ENCODE results near the gene NDUFS3. TPM values are rescaled to one million over a fixed set of nuclear protein-coding genes. Genes with fewer than 3 reads are reported as not detected.
A peak's percentile ranks its signal among the peaks of the same experiment; 100 is the strongest.
"Not testable (repeated sequence)": the region's sequence is repeated elsewhere in the genome, so short reads cannot be mapped to it uniquely, and the experiment has no call there.

The NDUFS3 gene
- total and polyA plus RNA-seq, 2 of the 13 experiments (the other 11 are each of a cell fraction or from before 2014, with no cell fraction given), result 151 to 184 TPM

DNA sequence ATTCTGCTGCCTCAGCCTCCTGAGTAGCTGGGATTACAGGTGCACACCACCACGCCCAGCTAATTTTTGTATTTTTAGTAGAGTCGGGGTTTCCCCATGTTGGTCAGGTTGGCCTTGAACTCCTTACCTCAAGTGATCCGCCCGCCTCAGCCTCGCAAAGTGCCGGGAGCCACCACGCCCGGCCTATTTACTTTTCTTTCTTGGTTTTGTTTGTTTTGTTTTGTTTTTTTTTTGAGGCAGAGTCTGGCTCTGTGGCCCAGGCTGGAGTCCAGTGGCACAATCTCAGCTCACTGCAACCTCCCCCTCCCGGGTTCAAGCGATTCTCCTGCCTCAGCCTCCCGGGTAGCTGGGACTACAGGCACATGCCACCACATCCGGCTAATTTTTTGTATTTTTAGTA lies 21.9 kb upstream of the NDUFS3 start:
- intact Hi-C loops (cut with micrococcal nuclease; ENCODE audit: unreplicated experiment); H3K4me3 ChIP-seq (replicated peaks in 1 of 3; ENCODE audit: insufficient read depth in 1 of 3, low read depth in 2 of 3, low read length in 3 of 3); in situ Hi-C loops (cut with HindIII; ENCODE audit: extremely low pct_ligation_motif_present, low pct_unique_long_range_greater_than_20kb); H3K36me3 ChIP-seq (replicated peaks in 1 of 2; ENCODE audit: control insufficient read depth in 1 of 2, insufficient read depth in 2 of 2, low read length in 2 of 2); POLR2A ChIA-PET; ATAC-seq; H4K20me1 ChIP-seq (ENCODE audit: insufficient read depth, low read length); H2AFZ ChIP-seq (ENCODE audit: low read length); H3K9me3 ChIP-seq (ENCODE audit: low read length); H3K4me2 ChIP-seq (ENCODE audit: low read depth, low read length); BruUV-seq (replicated peaks); H3K27ac ChIP-seq (ENCODE audit: extremely low read length, insufficient read depth, low read length); DNase-seq (ENCODE audit: low spot score); H3K27me3 ChIP-seq (ENCODE audit: control insufficient read depth in 1 of 2, insufficient read depth in 2 of 2, low read length in 2 of 2); H3K9ac ChIP-seq (ENCODE audit: insufficient read depth, low read depth, low read length); H3K79me2 ChIP-seq (ENCODE audit: insufficient read depth, low read length); CTCF ChIA-PET (ENCODE audit: low intra/inter-chr PET ratio, low total read pairs); H3K4me1 ChIP-seq (ENCODE audit: insufficient read depth, low read length); FAIRE-seq; TF ChIP-seq SOX13, SOX6 (IDR thresholded peaks at IDR 0.05): not testable (repeated sequence)
- WGBS (ENCODE audit: low lambda C conversion rate), result 25% methylated on average over 12 of the region's 12 CpGs
- peak; percentile 74; the same call in 1 of the 2 replicates for TF ChIP-seq ZNF460 (CRISPR knock-in tag; IDR thresholded peaks at IDR 0.05; ENCODE audit: borderline replicate concordance)
- peak; percentile 40; the same call in 1 of the 2 replicates for TF ChIP-seq SALL1 (CRISPR knock-in tag; IDR thresholded peaks at IDR 0.05)
- peak; percentile 71 for TF ChIP-seq FOXA3 (CRISPR knock-in tag; IDR thresholded peaks at IDR 0.05)
- TF ChIP-seq BCL6 (CRISPR knock-in tag; IDR thresholded peaks at IDR 0.05), result peak; percentile 73
- TF ChIP-seq SOX13 (CRISPR knock-in tag; conservative IDR thresholded peaks at IDR 0.05 in 1 of 2, IDR thresholded peaks at IDR 0.05 in 1 of 2), result 0 out of 4 replicates have a peak, but pooled peaks of 1 of the 2 experiments have one; percentile 36
- TF ChIP-seq FOXA1 (IDR thresholded peaks at IDR 0.05), result peak; percentile 64; the same call in 1 of the 2 replicates
- peak; percentile 54 for TF ChIP-seq FOXA1 (CRISPR knock-in tag; IDR thresholded peaks at IDR 0.05)
- TF ChIP-seq GFI1 (CRISPR knock-in tag; IDR thresholded peaks at IDR 0.05; ENCODE audit: borderline replicate concordance), result peak; percentile 94
- TF ChIP-seq, protein P1, sequence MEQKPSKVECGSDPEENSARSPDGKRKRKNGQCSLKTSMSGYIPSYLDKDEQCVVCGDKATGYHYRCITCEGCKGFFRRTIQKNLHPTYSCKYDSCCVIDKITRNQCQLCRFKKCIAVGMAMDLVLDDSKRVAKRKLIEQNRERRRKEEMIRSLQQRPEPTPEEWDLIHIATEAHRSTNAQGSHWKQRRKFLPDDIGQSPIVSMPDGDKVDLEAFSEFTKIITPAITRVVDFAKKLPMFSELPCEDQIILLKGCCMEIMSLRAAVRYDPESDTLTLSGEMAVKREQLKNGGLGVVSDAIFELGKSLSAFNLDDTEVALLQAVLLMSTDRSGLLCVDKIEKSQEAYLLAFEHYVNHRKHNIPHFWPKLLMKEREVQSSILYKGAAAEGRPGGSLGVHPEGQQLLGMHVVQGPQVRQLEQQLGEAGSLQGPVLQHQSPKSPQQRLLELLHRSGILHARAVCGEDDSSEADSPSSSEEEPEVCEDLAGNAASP (CRISPR knock-in tag; IDR thresholded peaks at IDR 0.05; ENCODE audit: borderline replicate concordance), result peak; percentile 46; the same call in 1 of the 2 replicates
- peak; percentile 67 for TF ChIP-seq SOX6 (CRISPR knock-in tag; IDR thresholded peaks at IDR 0.05)
- TF ChIP-seq, protein P2, sequence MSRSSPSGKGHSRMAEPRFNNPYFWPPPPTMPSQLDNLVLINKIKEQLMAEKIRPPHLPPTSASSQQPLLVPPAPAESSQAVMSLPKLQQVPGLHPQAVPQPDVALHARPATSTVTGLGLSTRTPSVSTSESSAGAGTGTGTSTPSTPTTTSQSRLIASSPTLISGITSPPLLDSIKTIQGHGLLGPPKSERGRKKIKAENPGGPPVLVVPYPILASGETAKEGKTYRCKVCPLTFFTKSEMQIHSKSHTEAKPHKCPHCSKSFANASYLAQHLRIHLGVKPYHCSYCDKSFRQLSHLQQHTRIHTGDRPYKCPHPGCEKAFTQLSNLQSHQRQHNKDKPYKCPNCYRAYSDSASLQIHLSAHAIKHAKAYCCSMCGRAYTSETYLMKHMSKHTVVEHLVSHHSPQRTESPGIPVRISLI (CRISPR knock-in tag; IDR thresholded peaks at IDR 0.05; ENCODE audit: borderline replicate concordance), result peak; percentile 84
- peak; percentile 36; the same call in 1 of the 2 replicates for TF ChIP-seq SOX5 (CRISPR knock-in tag; IDR thresholded peaks at IDR 0.05; ENCODE audit: borderline replicate concordance)
- TF ChIP-seq, protein P3, sequence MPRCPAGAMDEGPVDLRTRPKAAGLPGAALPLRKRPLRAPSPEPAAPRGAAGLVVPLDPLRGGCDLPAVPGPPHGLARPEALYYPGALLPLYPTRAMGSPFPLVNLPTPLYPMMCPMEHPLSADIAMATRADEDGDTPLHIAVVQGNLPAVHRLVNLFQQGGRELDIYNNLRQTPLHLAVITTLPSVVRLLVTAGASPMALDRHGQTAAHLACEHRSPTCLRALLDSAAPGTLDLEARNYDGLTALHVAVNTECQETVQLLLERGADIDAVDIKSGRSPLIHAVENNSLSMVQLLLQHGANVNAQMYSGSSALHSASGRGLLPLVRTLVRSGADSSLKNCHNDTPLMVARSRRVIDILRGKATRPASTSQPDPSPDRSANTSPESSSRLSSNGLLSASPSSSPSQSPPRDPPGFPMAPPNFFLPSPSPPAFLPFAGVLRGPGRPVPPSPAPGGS (CRISPR knock-in tag; IDR thresholded peaks at IDR 0.05), result peak; percentile 98
- peak; percentile 29; the same call in 1 of the 2 replicates for TF ChIP-seq HDAC2 (CRISPR knock-in tag; IDR thresholded peaks at IDR 0.05)
- TF ChIP-seq ZMYM2 (CRISPR knock-in tag; IDR thresholded peaks at IDR 0.05), result peak; percentile 20; the same call in 1 of the 2 replicates
- TF ChIP-seq, protein P4, sequence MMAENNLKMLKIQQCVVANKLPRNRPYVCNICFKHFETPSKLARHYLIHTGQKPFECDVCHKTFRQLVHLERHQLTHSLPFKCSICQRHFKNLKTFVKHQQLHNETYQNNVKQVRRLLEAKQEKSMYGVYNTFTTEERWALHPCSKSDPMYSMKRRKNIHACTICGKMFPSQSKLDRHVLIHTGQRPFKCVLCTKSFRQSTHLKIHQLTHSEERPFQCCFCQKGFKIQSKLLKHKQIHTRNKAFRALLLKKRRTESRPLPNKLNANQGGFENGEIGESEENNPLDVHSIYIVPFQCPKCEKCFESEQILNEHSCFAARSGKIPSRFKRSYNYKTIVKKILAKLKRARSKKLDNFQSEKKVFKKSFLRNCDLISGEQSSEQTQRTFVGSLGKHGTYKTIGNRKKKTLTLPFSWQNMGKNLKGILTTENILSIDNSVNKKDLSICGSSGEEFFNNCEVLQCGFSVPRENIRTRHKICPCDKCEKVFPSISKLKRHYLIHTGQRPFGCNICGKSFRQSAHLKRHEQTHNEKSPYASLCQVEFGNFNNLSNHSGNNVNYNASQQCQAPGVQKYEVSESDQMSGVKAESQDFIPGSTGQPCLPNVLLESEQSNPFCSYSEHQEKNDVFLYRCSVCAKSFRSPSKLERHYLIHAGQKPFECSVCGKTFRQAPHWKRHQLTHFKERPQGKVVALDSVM (CRISPR knock-in tag; IDR thresholded peaks at IDR 0.05), result peak; percentile 93

All from HepG2 (cell line).